HAP-1 (cell line): ENCODE data around the gene ABCC1.

Experiments
- DNase-seq, 2 experiments: peaks; one replicate each; pipeline ENCODE4 v3.0.0-alpha.2; 2016 to 2020; ENCODE audit warnings: low spot score in 2 of 2
- H3K27me3 ChIP-seq: fragments of 250-450 bp; sonication (Bioruptor Pico); 2 replicates; pipeline ENCODE4 v1.5.1; 2020; ENCODE audit warnings: low read depth, mild to moderate bottlenecking, moderate library complexity
- H3K36me3 ChIP-seq: fragments of 250-450 bp; sonication (Bioruptor Pico); replicated peaks from 2 replicates; pipeline ENCODE4 v1.5.1; 2020; ENCODE audit warnings: mild to moderate bottlenecking
- H3K4me1 ChIP-seq: fragments of 250-450 bp; sonication (Bioruptor Pico); 2 replicates; pipeline ENCODE4 v1.5.1; 2020; ENCODE audit warnings: mild to moderate bottlenecking
- H3K4me3 ChIP-seq: fragments of 250-450 bp; sonication (Bioruptor Pico); 2 replicates; pipeline ENCODE4 v1.5.1; 2020; ENCODE audit warnings: mild to moderate bottlenecking, moderate library complexity
- H3K9me3 ChIP-seq: fragments of 250-450 bp; sonication (Bioruptor Pico); 2 replicates; pipeline ENCODE4 v1.5.1; 2020; ENCODE audit warnings: mild to moderate bottlenecking, moderate library complexity
- in situ Hi-C: fragments of 300-500 bp; cut with MboI; formaldehyde crosslinking; loops from 3 replicates; pipeline ENCODE4 v1.14.3; 2020; ENCODE audit warnings: low sequenced_read_pairs, inconsistent platforms, mixed read lengths

ABCC1 gene

GRCh38 chr16:15966836-15967546 lies 17.6 kb downstream of the ABCC1 start:
- H3K27me3 ChIP-seq: no peaks in the 10 kb centered on the region
- H3K4me3 ChIP-seq: no peak overlapping the region
- DNase-seq: no peak
- peaks cover 17% of the 10 kb centered on the region for H3K9me3 ChIP-seq
- H3K4me1 ChIP-seq: peaks cover 25% of the 10 kb centered on the region
- in situ Hi-C loops: no loop called here
- H3K36me3 ChIP-seq: peaks cover 21% of the 10 kb centered on the region

- in situ Hi-C loops: no loop called here
- H3K36me3 ChIP-seq: peaks cover 19% of the 10 kb centered on the region
Observed at GRCh38 chr16:15967655-15968315, 18.4 kb downstream of the ABCC1 start.

GRCh38 chr16:15970202-15970601 lies 20.8 kb downstream of the ABCC1 start:
- no peak overlapping the region for H3K4me3 ChIP-seq
- no peaks in the 10 kb centered on the region for H3K27me3 ChIP-seq
- peaks cover 15% of the 10 kb centered on the region for H3K4me1 ChIP-seq
- DNase-seq: peak; percentile 33 to 64
- peaks cover 7% of the 10 kb centered on the region for H3K9me3 ChIP-seq
- peaks cover 14% of the 10 kb centered on the region for H3K36me3 ChIP-seq
- in situ Hi-C loops: no loop called here

More at GRCh38 chr16:15967655-15968315, 18.4 kb downstream of the ABCC1 start:
- Histone ChIP-seq H3K27me3 (no peaks in the 10 kb centered on the region), H3K4me3 (no peak overlapping the region), H3K4me1 (peaks cover 24% of the 10 kb centered on the region), H3K9me3 (peaks cover 14% of the 10 kb centered on the region)
- no peak for DNase-seq

- peaks cover 14% of the 10 kb centered on the region for H3K36me3 ChIP-seq
- in situ Hi-C loops: no loop called here
- peak; percentile 91 to 94 for DNase-seq
- no peaks in the 10 kb centered on the region for H3K27me3 ChIP-seq
- H3K9me3 ChIP-seq: peaks cover 7% of the 10 kb centered on the region
- H3K4me3 ChIP-seq: no peak overlapping the region
- peaks cover 8% of the 10 kb centered on the region for H3K4me1 ChIP-seq
Observed at GRCh38 chr16:15970743-15971439, 21.5 kb downstream of the ABCC1 start.

- no peak for DNase-seq
- in situ Hi-C loops: no loop called here
- H3K4me3 ChIP-seq: no peak overlapping the region
- H3K9me3 ChIP-seq: peaks cover 7% of the 10 kb centered on the region
- H3K4me1 ChIP-seq: peaks cover 8% of the 10 kb centered on the region
- H3K27me3 ChIP-seq: no peaks in the 10 kb centered on the region
- peaks cover 14% of the 10 kb centered on the region for H3K36me3 ChIP-seq
Observed at GRCh38 chr16:15971440-15971815, 22.0 kb downstream of the ABCC1 start.

GRCh38 chr16:15972046-15972868 lies 22.8 kb downstream of the ABCC1 start:
- no peaks in the 10 kb centered on the region for H3K27me3 ChIP-seq
- no peak for DNase-seq
- H3K9me3 ChIP-seq: peaks cover 10% of the 10 kb centered on the region
- in situ Hi-C loops: no loop called here
- peaks cover 14% of the 10 kb centered on the region for H3K36me3 ChIP-seq
- H3K4me1 ChIP-seq: peaks cover 8% of the 10 kb centered on the region
- H3K4me3 ChIP-seq: no peak overlapping the region

- no peak for DNase-seq
- Histone ChIP-seq H3K9me3 (peaks cover 20% of the 10 kb centered on the region), H3K4me1 (peaks cover 8% of the 10 kb centered on the region), H3K27me3 (no peaks in the 10 kb centered on the region), H3K36me3 (peaks cover 20% of the 10 kb centered on the region), H3K4me3 (no peak overlapping the region)
- in situ Hi-C loops: no loop called here
Observed at GRCh38 chr16:15973421-15973820, 24.0 kb downstream of the ABCC1 start.

- H3K4me1 ChIP-seq: peaks cover 8% of the 10 kb centered on the region
- in situ Hi-C loops: no loop called here
- no peak overlapping the region for H3K4me3 ChIP-seq
- H3K27me3 ChIP-seq: no peaks in the 10 kb centered on the region
- H3K36me3 ChIP-seq: peaks cover 23% of the 10 kb centered on the region
- H3K9me3 ChIP-seq: peaks cover 21% of the 10 kb centered on the region
- DNase-seq: no peak
Observed at GRCh38 chr16:15974057-15974456, 24.6 kb downstream of the ABCC1 start.

GRCh38 chr16:15975172-15975571 lies 25.8 kb downstream of the ABCC1 start:
- H3K9me3 ChIP-seq: peaks cover 26% of the 10 kb centered on the region
- no peaks in the 10 kb centered on the region for H3K27me3 ChIP-seq
- no peak for DNase-seq
- peaks cover 8% of the 10 kb centered on the region for H3K4me1 ChIP-seq
- in situ Hi-C loops: no loop called here
- peaks cover 17% of the 10 kb centered on the region for H3K36me3 ChIP-seq
- no peak overlapping the region for H3K4me3 ChIP-seq

GRCh38 chr16:15976225-15976812 lies 26.9 kb downstream of the ABCC1 start:
- Histone ChIP-seq H3K4me1 (no peaks in the 10 kb centered on the region), H3K4me3 (no peak overlapping the region), H3K27me3 (no peaks in the 10 kb centered on the region), H3K9me3 (peaks cover 37% of the 10 kb centered on the region), H3K36me3 (peaks cover 16% of the 10 kb centered on the region)
- in situ Hi-C loops: no loop called here
- no peak for DNase-seq

- H3K36me3 ChIP-seq: peaks cover 18% of the 10 kb centered on the region
- in situ Hi-C loops: no loop called here
- no peaks in the 10 kb centered on the region for H3K4me1 ChIP-seq
- peaks cover 42% of the 10 kb centered on the region for H3K9me3 ChIP-seq
- DNase-seq: no peak
- no peak overlapping the region for H3K4me3 ChIP-seq
- no peaks in the 10 kb centered on the region for H3K27me3 ChIP-seq
Observed at GRCh38 chr16:15976929-15977637, 27.7 kb downstream of the ABCC1 start.

- in situ Hi-C loops: no loop called here
- H3K9me3 ChIP-seq: peaks cover 41% of the 10 kb centered on the region
- peaks cover 16% of the 10 kb centered on the region; the same call in 1 of the 2 replicates for H3K36me3 ChIP-seq
- no peaks in the 10 kb centered on the region for H3K4me1 ChIP-seq
- no peak for DNase-seq
- no peak overlapping the region for H3K4me3 ChIP-seq
- H3K27me3 ChIP-seq: no peaks in the 10 kb centered on the region
Observed at GRCh38 chr16:15979801-15980200, 30.4 kb downstream of the ABCC1 start.

GRCh38 chr16:15980329-15980728 lies 30.9 kb downstream of the ABCC1 start:
- no peaks in the 10 kb centered on the region for H3K4me1 ChIP-seq
- H3K27me3 ChIP-seq: no peaks in the 10 kb centered on the region
- peaks cover 16% of the 10 kb centered on the region; the same call in 1 of the 2 replicates for H3K36me3 ChIP-seq
- in situ Hi-C loops: no loop called here
- DNase-seq: no peak
- peaks cover 41% of the 10 kb centered on the region for H3K9me3 ChIP-seq
- H3K4me3 ChIP-seq: no peak overlapping the region
